Measurements from ENCODE around the gene GPSM1. TPM values are rescaled to one million over a fixed set of nuclear protein-coding genes. Genes with fewer than 3 reads are reported as not detected.
"Not testable (repeated sequence)": the region's sequence is repeated elsewhere in the genome, so short reads cannot be mapped to it uniquely, and the experiment has no call there.

GPSM1 gene
- total RNA-seq, 1 donor from 2014 or later: 35.4 TPM

DNA sequence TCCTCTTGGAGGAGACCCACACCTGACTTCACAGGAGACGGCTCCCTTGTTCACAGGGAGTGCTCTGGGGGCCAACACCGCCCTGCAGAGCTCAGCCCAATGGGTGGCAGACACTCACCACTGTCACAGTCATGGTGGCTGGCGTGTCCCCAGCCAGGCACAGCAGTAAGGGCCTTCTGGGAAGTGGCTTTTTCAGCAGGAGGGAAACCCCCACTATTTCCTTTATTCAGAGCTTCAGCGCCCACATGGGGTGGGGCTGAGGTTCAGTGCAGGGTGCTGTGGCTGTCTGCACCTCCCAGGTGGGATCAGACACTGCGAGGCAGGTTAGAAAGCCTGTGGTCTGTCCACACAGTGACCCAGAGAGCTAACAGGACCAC lies 76.2 kb downstream of the GPSM1 start:
- H3K4me3 ChIP-seq: no peak overlapping the region
- no peak for DNase-seq (ENCODE audit: extremely low spot score in 2 of 2)
- intact Hi-C loops (cut with DNase I): loop anchor here (10.0 kb wide), 1 partner anchor 89 kb away; no protein-coding TSS in a partner anchor
- no peaks in the 10 kb centered on the region for H3K27me3 ChIP-seq
- peaks cover 23% of the 10 kb centered on the region for H3K4me1 ChIP-seq
- no peaks in the 10 kb centered on the region for H3K9me3 ChIP-seq
- peaks cover 0 to 22% of the 10 kb centered on the region in 2 donors for H3K36me3 ChIP-seq
- TF ChIP-seq POLR2AphosphoS5 (IDR thresholded peaks at IDR 0.05; ENCODE audit: insufficient read depth in 1 of 2, low read depth in 1 of 2) (no peak), POLR2A (IDR thresholded peaks at IDR 0.05) (no peak)
- TF ChIP-seq, protein P1, sequence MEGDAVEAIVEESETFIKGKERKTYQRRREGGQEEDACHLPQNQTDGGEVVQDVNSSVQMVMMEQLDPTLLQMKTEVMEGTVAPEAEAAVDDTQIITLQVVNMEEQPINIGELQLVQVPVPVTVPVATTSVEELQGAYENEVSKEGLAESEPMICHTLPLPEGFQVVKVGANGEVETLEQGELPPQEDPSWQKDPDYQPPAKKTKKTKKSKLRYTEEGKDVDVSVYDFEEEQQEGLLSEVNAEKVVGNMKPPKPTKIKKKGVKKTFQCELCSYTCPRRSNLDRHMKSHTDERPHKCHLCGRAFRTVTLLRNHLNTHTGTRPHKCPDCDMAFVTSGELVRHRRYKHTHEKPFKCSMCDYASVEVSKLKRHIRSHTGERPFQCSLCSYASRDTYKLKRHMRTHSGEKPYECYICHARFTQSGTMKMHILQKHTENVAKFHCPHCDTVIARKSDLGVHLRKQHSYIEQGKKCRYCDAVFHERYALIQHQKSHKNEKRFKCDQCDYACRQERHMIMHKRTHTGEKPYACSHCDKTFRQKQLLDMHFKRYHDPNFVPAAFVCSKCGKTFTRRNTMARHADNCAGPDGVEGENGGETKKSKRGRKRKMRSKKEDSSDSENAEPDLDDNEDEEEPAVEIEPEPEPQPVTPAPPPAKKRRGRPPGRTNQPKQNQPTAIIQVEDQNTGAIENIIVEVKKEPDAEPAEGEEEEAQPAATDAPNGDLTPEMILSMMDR (IDR thresholded peaks at IDR 0.05): no peak
- no peak overlapping the region for H3K27ac ChIP-seq

DNA sequence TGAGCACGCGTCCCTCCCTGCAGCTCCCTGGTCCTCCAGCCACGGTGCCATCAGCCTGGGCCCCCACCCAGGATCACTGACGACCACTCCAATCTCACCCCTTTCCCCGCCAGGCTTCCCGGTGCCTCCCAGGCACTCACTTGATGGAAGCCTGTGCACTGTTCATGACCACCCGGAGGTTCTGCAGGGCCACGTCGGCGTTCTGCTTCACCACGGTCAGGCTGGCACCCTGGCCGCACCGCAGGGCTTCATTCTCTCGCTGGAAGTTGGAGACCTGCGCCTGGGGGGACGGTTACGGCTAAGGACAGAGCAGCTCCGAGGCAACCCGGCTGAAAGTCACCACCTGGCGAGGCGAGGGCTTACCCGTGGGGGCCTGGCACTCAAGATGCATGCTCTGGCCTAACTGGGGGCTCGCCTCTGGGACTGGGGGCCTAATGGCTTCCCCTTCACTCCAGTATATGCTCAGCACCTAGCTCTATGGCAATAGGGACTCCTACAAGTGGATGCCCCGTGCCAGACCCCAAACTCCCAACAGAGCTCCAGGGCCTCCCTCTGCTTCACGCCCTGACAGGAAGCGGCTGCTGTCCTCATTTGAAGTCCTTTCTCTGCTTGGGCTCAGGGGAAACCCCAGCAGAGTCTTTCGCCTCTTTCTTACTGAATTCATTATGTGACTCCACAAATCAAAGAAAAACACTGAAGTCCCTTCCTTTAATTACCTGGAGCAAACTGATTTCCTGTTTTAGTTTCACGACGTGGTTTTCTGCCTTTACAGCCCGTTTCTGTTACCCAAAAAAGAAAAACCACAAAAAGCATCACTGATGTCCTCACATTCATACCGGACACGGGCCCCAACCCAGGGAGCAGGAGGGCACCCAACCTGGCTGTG lies 76.8 kb downstream of the GPSM1 start:
- no peak for DNase-seq (ENCODE audit: extremely low spot score in 2 of 2)
- Histone ChIP-seq H3K4me1 (peaks cover 23% of the 10 kb centered on the region), H3K27me3 (no peaks in the 10 kb centered on the region), H3K4me3 (no peak overlapping the region), H3K9me3 (no peaks in the 10 kb centered on the region), H3K36me3 (peaks cover 0 to 22% of the 10 kb centered on the region in 2 donors), H3K27ac (no peak overlapping the region)
- intact Hi-C loops (cut with DNase I): loop anchor here (10.0 kb wide), 1 partner anchor 89 kb away; no protein-coding TSS in a partner anchor
- TF ChIP-seq POLR2A (IDR thresholded peaks at IDR 0.05) (no peak), POLR2AphosphoS5 (IDR thresholded peaks at IDR 0.05; ENCODE audit: insufficient read depth in 1 of 2, low read depth in 1 of 2) (no peak)
- TF ChIP-seq, protein P1 (IDR thresholded peaks at IDR 0.05): no peak

DNA sequence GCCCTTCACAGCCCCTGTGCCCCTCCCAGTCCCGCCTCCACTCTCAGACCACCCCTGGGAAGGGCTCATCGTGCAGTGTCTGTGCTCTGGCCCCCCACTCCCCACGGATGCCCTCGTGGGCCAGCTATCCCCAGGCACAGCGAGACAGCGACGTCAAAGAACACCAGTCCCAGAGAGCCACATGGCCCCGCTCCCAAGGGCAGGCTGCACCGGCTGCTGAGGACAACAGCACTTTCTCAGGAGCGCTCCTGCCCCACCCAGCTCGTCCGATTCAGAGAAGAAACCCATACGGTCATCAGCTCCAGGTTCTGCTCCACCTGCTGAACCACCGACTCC lies 77.4 kb downstream of the GPSM1 start:
- intact Hi-C loops (cut with DNase I): loop anchor here (10.0 kb wide), 1 partner anchor 90 kb away; no protein-coding TSS in a partner anchor
- Histone ChIP-seq H3K27me3 (no peaks in the 10 kb centered on the region), H3K36me3 (peaks cover 0 to 22% of the 10 kb centered on the region in 2 donors), H3K4me3 (no peak overlapping the region), H3K9me3 (no peaks in the 10 kb centered on the region), H3K27ac (no peak overlapping the region), H3K4me1 (peaks cover 23% of the 10 kb centered on the region)
- TF ChIP-seq, protein P1 (IDR thresholded peaks at IDR 0.05): no peak
- no peak for TF ChIP-seq POLR2AphosphoS5 (IDR thresholded peaks at IDR 0.05; ENCODE audit: insufficient read depth in 1 of 2, low read depth in 1 of 2)
- no peak for TF ChIP-seq POLR2A (IDR thresholded peaks at IDR 0.05)
- DNase-seq (ENCODE audit: extremely low spot score in 2 of 2): no peak

DNA sequence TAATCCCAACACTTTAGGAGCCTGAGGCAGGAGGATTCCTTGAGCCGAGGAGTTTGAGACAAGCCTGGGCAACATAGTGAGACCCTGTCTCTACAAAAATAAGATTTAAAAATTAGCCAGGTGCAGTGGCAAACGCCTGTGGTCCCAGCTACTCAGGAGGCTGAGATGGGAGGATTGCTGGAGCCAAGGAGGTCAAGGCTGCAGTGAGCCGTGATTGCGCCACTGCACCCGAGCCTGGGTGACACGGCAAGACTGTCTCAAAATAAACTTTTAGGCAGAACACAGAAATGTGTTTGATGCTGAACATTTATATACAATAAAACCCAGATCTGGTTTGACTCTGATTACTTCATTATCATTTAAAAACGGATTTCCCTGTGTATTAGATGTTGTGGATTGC lies 78.1 kb downstream of the GPSM1 start:
- H3K36me3 ChIP-seq: peaks cover 0 to 22% of the 10 kb centered on the region in 2 donors

DNA sequence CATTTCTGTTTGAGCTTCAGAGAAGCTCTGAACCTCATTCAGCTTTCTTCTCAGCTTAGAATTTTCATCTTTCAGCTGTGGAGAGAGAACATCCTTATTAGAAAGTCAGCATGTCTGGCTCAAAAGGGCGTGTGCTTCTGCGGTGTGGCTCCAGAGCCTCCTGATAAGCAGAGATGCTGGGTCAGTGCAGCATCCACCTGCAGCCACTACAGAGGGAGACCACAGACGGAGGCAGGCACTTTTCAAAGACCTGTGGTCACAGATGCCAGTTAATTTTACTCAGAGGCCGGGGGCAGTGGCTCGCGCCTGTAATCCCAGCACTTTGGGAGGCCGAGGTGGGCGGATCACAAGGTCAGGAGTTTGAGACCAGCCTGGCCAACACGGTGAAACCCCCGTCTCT lies 78.6 kb downstream of the GPSM1 start:
- intact Hi-C loops (cut with DNase I): loop anchor here (10.0 kb wide), 1 partner anchor 91 kb away; no protein-coding TSS in a partner anchor
- not testable (repeated sequence) for DNase-seq (ENCODE audit: extremely low spot score in 2 of 2); H3K27ac ChIP-seq; H3K4me3 ChIP-seq; H3K27me3 ChIP-seq; H3K9me3 ChIP-seq
- peaks cover 19% of the 10 kb centered on the region for H3K4me1 ChIP-seq
- peaks cover 0 to 22% of the 10 kb centered on the region in 2 donors for H3K36me3 ChIP-seq

More for the DNA sequence above, 78.1 kb downstream of the GPSM1 start:
- Histone ChIP-seq H3K27ac (no peak overlapping the region), H3K4me1 (peaks cover 23% of the 10 kb centered on the region), H3K4me3 (no peak overlapping the region), H3K27me3 (no peaks in the 10 kb centered on the region), H3K9me3 (no peaks in the 10 kb centered on the region)
- intact Hi-C loops (cut with DNase I): loop anchor here (10.0 kb wide), 1 partner anchor 91 kb away; no protein-coding TSS in a partner anchor
- TF ChIP-seq, protein P1 (IDR thresholded peaks at IDR 0.05): no peak
- TF ChIP-seq POLR2AphosphoS5 (IDR thresholded peaks at IDR 0.05; ENCODE audit: insufficient read depth in 1 of 2, low read depth in 1 of 2) (no peak), POLR2A (IDR thresholded peaks at IDR 0.05) (no peak)
- DNase-seq (ENCODE audit: extremely low spot score in 2 of 2): no peak

DNA sequence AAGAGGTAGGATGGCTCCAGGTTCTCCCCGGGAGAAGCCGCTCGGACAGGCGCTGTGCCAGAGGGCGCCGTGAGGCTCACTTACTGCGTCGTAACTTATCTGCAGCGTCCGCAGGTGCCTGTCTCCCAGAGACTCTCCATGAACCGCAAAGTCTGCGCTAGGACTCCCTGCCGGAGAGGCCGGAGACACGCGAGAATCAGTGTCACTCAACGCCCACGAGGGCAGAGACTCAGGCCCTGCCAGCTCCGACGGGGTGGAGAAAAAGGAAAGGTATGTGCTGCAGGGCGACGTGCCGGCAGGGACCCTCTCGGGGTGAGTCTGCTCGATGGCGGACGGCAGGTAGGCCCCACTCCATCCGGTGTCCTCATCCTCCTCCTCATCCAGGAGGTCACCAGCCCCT lies 79.7 kb downstream of the GPSM1 start:
- H3K9me3 ChIP-seq; H3K27ac ChIP-seq; H3K4me3 ChIP-seq; DNase-seq (ENCODE audit: extremely low spot score in 2 of 2); H3K27me3 ChIP-seq: not testable (repeated sequence)
- intact Hi-C loops (cut with DNase I): loop anchor here (10.0 kb wide), 1 partner anchor 92 kb away; no protein-coding TSS in a partner anchor
- Histone ChIP-seq H3K4me1 (peaks cover 31% of the 10 kb centered on the region), H3K36me3 (peaks cover 0 to 22% of the 10 kb centered on the region in 2 donors)
